Measurements from ENCODE around the gene SYN1.
A peak's percentile ranks its signal among the peaks of the same experiment; 100 is the strongest.

Gene SYN1

DNA sequence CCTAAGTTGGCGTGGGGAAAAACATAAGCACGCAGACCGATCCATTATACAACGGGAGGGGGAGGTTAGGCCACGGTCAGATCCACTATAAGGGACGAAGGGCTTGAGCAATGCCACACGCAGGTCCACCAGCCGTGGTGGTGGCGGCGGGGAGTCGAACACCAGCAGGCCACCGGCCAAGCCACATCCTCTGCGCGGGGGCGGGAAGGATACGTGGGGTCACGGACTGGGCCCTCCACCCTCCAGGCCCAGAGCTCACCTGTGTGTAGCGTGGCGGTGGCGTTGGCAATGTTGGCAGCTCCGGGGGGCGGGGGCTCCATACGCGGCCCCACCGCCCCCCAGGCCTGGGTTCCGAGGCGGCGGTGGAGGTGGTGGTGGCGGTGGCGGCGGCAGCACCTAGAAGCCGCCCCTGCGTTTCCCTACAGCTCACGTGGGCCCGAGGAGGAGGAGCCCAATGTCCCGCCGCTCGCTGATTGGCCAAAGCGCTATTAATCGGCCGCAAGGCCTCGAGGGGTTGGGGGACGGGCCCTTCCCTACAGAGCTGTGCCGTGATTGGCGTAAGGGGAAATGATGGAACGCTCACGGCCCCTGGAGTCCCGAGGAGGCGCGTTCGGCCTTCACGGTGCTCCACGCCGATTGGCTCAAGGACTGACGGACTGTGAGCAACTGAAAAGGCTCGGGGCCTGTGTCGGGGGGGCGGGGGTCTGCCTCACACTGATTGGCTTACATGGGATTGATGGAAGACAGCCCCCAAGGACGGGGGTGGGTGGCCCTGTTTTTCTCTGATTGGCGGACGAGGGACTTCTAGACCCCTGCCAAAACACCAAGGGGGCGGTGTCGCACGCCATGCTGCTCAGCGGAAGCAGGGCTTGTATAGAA lies 30.7 kb upstream of the SYN1 start, which contains the start of gene ELK1:
ELK1 (minus strand) TSS at position 400 of the 879 bp plus-strand sequence. CDS start 9,122 bp downstream, outside the sequence.
- H3K27me3 ChIP-seq (ENCODE audit: control insufficient read depth, insufficient read depth, low read length) = no peaks in the 10 kb centered on the region
- H3K27ac ChIP-seq = peak within 1 kb of the TSS; percentile 88
- H2AFZ ChIP-seq = peak within 1 kb of the TSS; percentile 73
- peaks cover 6% of the 10 kb centered on the region for H3K79me2 ChIP-seq
- H3K9ac ChIP-seq = peak within 1 kb of the TSS; percentile 19
- peak within 1 kb of the TSS; percentile 78 for H3K4me3 ChIP-seq (ENCODE audit: low read depth, low read length)
- no peaks in the 10 kb centered on the region for H3K4me1 ChIP-seq
- H3K9me3 ChIP-seq (ENCODE audit: control insufficient read depth, low read length) = no peaks in the 10 kb centered on the region
- no peaks in the 10 kb centered on the region for H3K36me3 ChIP-seq (ENCODE audit: control insufficient read depth, insufficient read depth, low read length)
- peak within 1 kb of the TSS; percentile 75 for H3K4me2 ChIP-seq (ENCODE audit: low read length)
- TF ChIP-seq, protein P1, sequence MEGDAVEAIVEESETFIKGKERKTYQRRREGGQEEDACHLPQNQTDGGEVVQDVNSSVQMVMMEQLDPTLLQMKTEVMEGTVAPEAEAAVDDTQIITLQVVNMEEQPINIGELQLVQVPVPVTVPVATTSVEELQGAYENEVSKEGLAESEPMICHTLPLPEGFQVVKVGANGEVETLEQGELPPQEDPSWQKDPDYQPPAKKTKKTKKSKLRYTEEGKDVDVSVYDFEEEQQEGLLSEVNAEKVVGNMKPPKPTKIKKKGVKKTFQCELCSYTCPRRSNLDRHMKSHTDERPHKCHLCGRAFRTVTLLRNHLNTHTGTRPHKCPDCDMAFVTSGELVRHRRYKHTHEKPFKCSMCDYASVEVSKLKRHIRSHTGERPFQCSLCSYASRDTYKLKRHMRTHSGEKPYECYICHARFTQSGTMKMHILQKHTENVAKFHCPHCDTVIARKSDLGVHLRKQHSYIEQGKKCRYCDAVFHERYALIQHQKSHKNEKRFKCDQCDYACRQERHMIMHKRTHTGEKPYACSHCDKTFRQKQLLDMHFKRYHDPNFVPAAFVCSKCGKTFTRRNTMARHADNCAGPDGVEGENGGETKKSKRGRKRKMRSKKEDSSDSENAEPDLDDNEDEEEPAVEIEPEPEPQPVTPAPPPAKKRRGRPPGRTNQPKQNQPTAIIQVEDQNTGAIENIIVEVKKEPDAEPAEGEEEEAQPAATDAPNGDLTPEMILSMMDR (IDR thresholded peaks at IDR 0.05) = no peak

DNA sequence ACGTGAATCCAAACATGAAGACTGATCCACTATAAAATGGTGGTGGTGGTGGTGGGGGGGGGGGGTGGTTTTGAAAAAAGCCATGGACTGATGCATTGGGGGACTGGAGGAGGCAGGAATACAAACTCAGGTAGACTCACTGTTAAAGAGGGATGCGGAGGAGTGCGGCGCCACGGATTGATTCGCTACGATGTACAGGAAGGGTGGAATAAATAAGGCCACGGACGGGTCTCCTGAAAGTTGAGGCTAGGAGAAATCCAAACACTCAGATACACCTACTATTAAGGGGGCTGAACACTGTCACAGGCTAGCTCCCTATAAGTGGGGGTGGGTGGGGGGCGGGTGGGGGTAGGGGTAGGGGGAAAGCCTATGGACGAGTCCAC lies 30.1 kb upstream of the SYN1 start:
- H3K27me3 ChIP-seq (ENCODE audit: control insufficient read depth, insufficient read depth, low read length) = no peaks in the 10 kb centered on the region
- H3K9me3 ChIP-seq (ENCODE audit: control insufficient read depth, low read length) = no peaks in the 10 kb centered on the region
- TF ChIP-seq, protein P1 (IDR thresholded peaks at IDR 0.05) = no peak
- H2AFZ ChIP-seq = no peak overlapping the region
- no peak overlapping the region for H3K27ac ChIP-seq
- peak overlapping the region; percentile 78 for H3K4me3 ChIP-seq (ENCODE audit: low read depth, low read length)
- H3K79me2 ChIP-seq = peaks cover 6% of the 10 kb centered on the region
- H3K9ac ChIP-seq = no peak overlapping the region
- H3K4me2 ChIP-seq (ENCODE audit: low read length) = peak overlapping the region; percentile 35
- no peaks in the 10 kb centered on the region for H3K4me1 ChIP-seq
- no peaks in the 10 kb centered on the region for H3K36me3 ChIP-seq (ENCODE audit: control insufficient read depth, insufficient read depth, low read length)

DNA sequence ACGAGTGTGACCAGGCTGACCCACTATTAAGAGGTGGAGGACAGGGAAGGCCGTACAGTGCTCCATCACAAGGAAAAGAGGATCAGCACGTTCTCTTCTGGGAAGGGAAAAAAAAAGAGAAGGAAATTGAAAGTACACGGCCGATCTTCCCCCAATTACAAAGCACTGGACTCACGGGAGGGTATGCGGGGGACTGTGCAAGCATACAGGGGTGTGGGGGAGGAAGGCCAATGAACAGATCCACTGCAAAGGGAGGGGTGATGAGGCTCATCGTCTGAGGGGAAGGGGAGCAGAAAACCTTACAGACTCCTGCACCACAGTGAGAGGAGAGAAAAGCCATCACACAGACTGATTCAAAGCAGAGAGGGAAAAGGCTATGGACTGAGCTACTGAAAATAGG lies 29.6 kb upstream of the SYN1 start:
- Histone ChIP-seq H3K4me1 (no peaks in the 10 kb centered on the region), H3K27me3 (ENCODE audit: control insufficient read depth, insufficient read depth, low read length) (no peaks in the 10 kb centered on the region), H2AFZ (no peak overlapping the region), H3K4me2 (ENCODE audit: low read length) (peak overlapping the region; percentile 51), H3K9ac (no peak overlapping the region), H3K4me3 (ENCODE audit: low read depth, low read length) (peak overlapping the region; percentile 27), H3K9me3 (ENCODE audit: control insufficient read depth, low read length) (no peaks in the 10 kb centered on the region), H3K27ac (no peak overlapping the region), H3K36me3 (ENCODE audit: control insufficient read depth, insufficient read depth, low read length) (no peaks in the 10 kb centered on the region), H3K79me2 (peaks cover 6% of the 10 kb centered on the region)
- TF ChIP-seq, protein P1 (IDR thresholded peaks at IDR 0.05) = no peak

DNA sequence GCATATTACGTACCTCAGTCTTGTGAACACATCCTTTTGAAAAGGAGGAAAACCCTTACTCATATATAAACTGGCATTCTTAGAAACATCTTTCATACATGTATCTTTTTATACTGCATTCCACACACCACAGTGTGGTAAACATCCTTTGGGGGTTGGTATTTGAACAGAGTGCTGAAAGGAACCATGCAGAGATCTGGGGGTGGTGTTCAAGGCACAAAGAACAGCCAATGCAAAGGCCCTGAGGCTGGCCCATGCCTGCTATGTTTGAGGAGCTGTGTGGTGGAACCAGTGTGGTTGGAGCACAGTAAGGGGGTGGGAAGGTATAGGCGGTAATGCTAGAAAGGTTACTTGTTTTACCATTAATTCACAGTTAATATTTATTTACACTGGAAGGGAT lies 28.7 kb upstream of the SYN1 start:
- H3K4me1 ChIP-seq = no peaks in the 10 kb centered on the region
- no peaks in the 10 kb centered on the region for H3K36me3 ChIP-seq (ENCODE audit: control insufficient read depth, insufficient read depth, low read length)
- no peak overlapping the region for H3K4me2 ChIP-seq (ENCODE audit: low read length)
- H3K27me3 ChIP-seq (ENCODE audit: control insufficient read depth, insufficient read depth, low read length) = no peaks in the 10 kb centered on the region
- H3K4me3 ChIP-seq (ENCODE audit: low read depth, low read length) = no peak overlapping the region
- H3K9me3 ChIP-seq (ENCODE audit: control insufficient read depth, low read length) = no peaks in the 10 kb centered on the region
- peaks cover 9% of the 10 kb centered on the region for H3K79me2 ChIP-seq
- no peak overlapping the region for H3K9ac ChIP-seq
- no peak overlapping the region for H3K27ac ChIP-seq
- TF ChIP-seq, protein P1 (IDR thresholded peaks at IDR 0.05) = no peak
- no peak overlapping the region for H2AFZ ChIP-seq

Measured in parathyroid adenoma (tissue), 2 donors.